Immature natural killer cell (primary cell): ENCODE measurements around the gene ZDHHC14. TPM values are rescaled to one million over a fixed set of nuclear protein-coding genes. Genes with fewer than 3 reads are reported as not detected.
"Not testable (repeated sequence)": the region's sequence is repeated elsewhere in the genome, so short reads cannot be mapped to it uniquely, and the experiment has no call there.

ENCODE experiments used
- DNase-seq, 3 donors: peaks; one replicate each; pipeline ENCODE4 v3.0.0; 2022; ENCODE audit warnings: mixed read lengths in 1 of 3
- H3K27ac Mint-ChIP-seq, 6 donors: one replicate each; pipeline ENCODE4 v1.8.0; 2020; ENCODE audit warnings: mixed read lengths in 6 of 6, mild to moderate bottlenecking in 5 of 6, inconsistent platforms in 4 of 6, moderate library complexity in 3 of 6
- H3K27me3 Mint-ChIP-seq, 3 donors: one replicate each; pipeline ENCODE4 v1.8.0; 2020 to 2021; ENCODE audit warnings: low read depth in 3 of 3, mild to moderate bottlenecking in 3 of 3, mixed read lengths in 3 of 3, moderate library complexity in 3 of 3, inconsistent platforms in 1 of 3
- H3K36me3 Mint-ChIP-seq, 3 donors: one replicate each; pipeline ENCODE4 v1.8.0; 2020; ENCODE audit warnings: mixed read lengths in 3 of 3, inconsistent platforms in 2 of 3, mild to moderate bottlenecking in 2 of 3
- H3K4me1 Mint-ChIP-seq, 2 donors: one replicate each; pipeline ENCODE4 v1.8.0; 2020; ENCODE audit warnings: inconsistent platforms in 2 of 2, mild to moderate bottlenecking in 2 of 2, mixed read lengths in 2 of 2, moderate library complexity in 1 of 2
- H3K4me3 Mint-ChIP-seq, 5 donors: one replicate each; pipeline ENCODE4 v1.8.0; 2020; ENCODE audit warnings: mild to moderate bottlenecking in 5 of 5, mixed read lengths in 5 of 5, inconsistent platforms in 3 of 5, moderate library complexity in 3 of 5
- H3K9me3 Mint-ChIP-seq, 6 donors: one replicate each; pipeline ENCODE4 v1.8.0; 2020; ENCODE audit warnings: mild to moderate bottlenecking in 6 of 6, mixed read lengths in 6 of 6, inconsistent platforms in 4 of 6, moderate library complexity in 3 of 6
- polyA plus RNA-seq, 3 donors: library from polyadenylated mRNA; unstranded; fragments of 300-500 nt; fragmentation: Illumina TruSeq; gene quantifications; one replicate each; pipeline ENCODE4 v1.2.3, GENCODE V29; 2021

Gene ZDHHC14
- 1 to 10 TPM; 3.1 to 4.2 (median 3.4) TPM for polyA plus RNA-seq

DNA sequence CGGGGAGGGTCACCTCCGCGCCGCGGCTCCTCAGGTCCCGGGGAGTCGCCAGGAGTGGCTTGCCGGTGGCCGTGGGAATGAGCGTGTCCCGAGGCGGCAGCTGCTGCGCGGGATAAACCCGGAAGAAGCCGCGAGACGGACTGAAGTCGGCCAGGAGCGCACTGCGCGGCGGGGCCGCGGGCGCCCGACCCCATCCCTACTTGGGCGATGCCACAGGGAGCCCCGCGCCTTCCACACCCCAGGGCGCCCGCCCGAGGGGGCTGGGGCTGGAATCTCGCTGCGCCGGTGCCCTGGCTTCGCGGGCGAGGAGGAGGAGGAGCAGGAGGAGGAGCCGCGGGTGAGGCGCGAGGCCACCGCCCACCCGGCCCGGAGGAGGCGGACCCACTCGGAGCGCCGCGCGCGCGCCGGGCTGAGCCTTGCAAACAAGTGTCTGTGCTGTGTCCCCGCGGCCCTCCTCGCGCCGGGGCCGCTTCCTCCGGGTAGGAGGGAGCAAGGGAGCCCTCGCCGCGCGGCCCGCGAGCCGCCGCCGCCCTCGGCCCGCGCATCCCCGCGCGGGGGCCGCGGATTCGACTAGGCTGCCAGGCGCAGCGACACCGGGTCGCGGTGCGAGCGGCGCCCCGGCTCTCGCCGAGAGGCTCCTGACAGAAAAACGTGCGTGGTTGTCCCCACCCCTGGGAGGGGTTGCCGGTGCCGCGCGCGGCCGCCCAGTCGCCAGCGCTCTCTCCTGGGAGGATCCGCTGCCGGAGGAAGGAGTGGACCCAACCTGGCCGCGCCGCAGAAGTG is at the start of gene ZDHHC14:
TSS of gene ZDHHC14 (plus strand) at position 412 of the 783 bp plus-strand sequence.
- peaks cover 0 to 9% (median 1%) of the 10 kb centered on the region in 3 donors for H3K27me3 Mint-ChIP-seq
- peak; percentile 86 to 88 (median 87) for DNase-seq
- peak within 1 kb of the TSS; percentile 88 to 93 (median 90) for H3K4me3 Mint-ChIP-seq
- peak within 1 kb of the TSS; percentile 82 to 90 (median 86) for H3K27ac Mint-ChIP-seq
- H3K9me3 Mint-ChIP-seq = no peaks in the 10 kb centered on the region
- H3K36me3 Mint-ChIP-seq = no peaks in the 10 kb centered on the region
- peaks cover 30 to 42% of the 10 kb centered on the region in 2 donors for H3K4me1 Mint-ChIP-seq

DNA sequence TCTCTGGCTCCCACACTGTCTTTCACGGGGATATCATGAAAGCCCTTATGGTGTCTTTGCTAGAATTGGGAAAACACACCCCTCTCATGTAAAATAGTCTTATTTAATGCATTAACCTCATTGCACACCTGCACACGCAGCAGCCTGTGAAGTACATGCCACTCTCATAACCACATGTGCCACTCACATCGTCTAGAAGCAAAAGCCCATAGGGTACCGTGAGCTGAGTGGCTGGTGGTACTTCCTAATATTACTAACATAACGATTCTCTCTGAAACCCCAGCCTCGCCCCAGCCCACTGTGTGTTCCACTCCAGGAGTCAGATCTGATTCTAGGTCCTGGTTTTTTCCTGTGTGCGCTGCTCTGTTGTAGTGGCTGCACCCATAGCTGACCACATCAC is 48.2 kb upstream of the ZDHHC14 start:
- H3K27me3 Mint-ChIP-seq = peaks cover 6 to 18% (median 9%) of the 10 kb centered on the region in 3 donors
- DNase-seq = no peak

DNA sequence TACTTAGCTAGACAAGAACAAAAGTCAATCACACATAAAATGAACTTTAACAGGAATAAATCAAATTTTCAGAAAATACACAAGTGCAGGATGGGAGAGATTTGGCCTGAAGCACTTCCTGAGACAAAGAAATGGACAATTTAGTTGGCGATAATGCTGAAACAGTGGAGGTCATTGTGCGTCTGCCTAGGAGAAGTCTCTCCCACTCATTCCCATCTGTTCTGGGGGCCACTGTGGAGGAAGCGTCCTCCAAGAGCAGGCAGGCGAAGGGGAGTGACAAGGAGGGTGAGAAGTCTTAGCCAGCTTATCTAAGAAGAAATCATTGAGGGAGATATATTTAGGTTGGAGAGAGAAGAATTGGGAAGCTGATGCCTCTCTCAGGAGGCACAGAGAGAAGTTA is 47.5 kb upstream of the ZDHHC14 start:
- Mint-ChIP-seq H3K4me3 (no peak overlapping the region), H3K36me3 (no peaks in the 10 kb centered on the region), H3K27ac (no peak overlapping the region), H3K4me1 (no peaks in the 10 kb centered on the region), H3K9me3 (no peaks in the 10 kb centered on the region), H3K27me3 (peaks cover 6 to 16% (median 9%) of the 10 kb centered on the region in 3 donors)
- no peak for DNase-seq

More for the DNA sequence above, 48.2 kb upstream of the ZDHHC14 start:
- no peak overlapping the region for H3K4me3 Mint-ChIP-seq
- no peaks in the 10 kb centered on the region for H3K36me3 Mint-ChIP-seq
- H3K9me3 Mint-ChIP-seq = no peaks in the 10 kb centered on the region
- H3K4me1 Mint-ChIP-seq = no peaks in the 10 kb centered on the region
- H3K27ac Mint-ChIP-seq = no peak overlapping the region

DNA sequence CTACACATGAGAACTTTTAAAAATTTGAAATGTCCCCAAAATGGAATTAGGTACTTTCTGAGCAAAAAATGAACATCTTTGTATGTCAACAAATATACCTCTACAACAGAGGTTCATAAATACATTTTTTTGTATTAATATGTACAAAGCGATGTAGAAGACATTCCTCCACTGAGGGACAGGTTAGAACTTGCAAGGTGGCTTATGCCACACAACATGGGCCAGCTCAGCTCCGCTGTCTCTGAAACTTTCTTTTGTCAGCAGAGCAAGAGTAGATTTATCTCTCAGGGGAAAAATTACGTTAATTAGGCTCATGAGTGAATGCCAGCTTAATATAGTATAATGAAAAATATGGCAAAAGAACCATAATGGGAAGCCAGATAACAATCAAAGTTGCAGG is 47.0 kb upstream of the ZDHHC14 start:
- Mint-ChIP-seq H3K4me1 (no peaks in the 10 kb centered on the region), H3K27ac (no peak overlapping the region), H3K36me3 (no peaks in the 10 kb centered on the region), H3K4me3 (no peak overlapping the region), H3K9me3 (no peaks in the 10 kb centered on the region), H3K27me3 (peaks cover 6 to 16% (median 9%) of the 10 kb centered on the region in 3 donors)
- DNase-seq = no peak

DNA sequence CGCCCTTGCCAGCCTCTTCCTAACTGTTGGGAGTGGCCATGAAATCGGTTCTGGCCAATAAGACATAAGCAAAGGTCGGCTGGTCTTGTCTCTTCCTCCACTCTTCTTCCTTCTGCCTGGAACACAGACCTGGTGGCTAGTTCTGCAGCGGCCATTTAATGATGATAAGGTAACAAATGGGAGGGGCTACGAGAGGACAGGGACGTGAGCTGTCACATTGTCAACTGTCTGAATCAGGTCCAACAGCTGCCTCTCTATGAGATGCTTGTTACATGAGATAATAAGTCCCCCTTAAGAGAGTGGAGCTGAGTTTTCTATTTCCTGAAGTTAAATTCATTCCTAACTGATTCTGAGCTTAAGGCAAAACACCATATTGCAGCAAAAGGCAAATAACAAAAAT is 45.2 kb upstream of the ZDHHC14 start:
- no peak overlapping the region for H3K27ac Mint-ChIP-seq

DNA sequence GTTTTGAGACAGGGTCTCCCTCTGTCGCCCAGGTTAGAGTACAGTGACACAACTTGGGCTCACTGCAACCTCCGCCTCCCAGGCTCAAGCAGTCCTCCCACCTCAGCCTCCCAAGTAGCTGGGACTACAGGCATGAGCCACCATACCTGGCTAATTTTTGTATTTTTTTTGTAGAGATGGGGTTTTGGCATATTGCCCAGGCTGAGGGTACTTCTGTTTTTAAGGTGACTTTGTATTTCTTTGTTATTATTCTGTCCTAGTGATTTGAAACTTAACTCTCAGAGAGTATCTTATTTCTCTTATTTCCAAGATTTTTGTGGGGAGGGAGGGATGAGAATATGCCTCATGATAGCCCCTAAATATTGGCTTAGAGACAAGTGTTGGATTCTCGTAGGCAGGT is 43.7 kb upstream of the ZDHHC14 start:
- H3K9me3 Mint-ChIP-seq, DNase-seq, H3K27ac Mint-ChIP-seq, H3K36me3 Mint-ChIP-seq, H3K4me3 Mint-ChIP-seq, H3K4me1 Mint-ChIP-seq: not testable (repeated sequence)
- H3K27me3 Mint-ChIP-seq = peaks cover 6 to 15% (median 10%) of the 10 kb centered on the region in 3 donors

More for the DNA sequence above, 45.2 kb upstream of the ZDHHC14 start:
- Mint-ChIP-seq H3K27me3 (peaks cover 5 to 15% (median 6%) of the 10 kb centered on the region in 3 donors), H3K4me1 (no peaks in the 10 kb centered on the region), H3K36me3 (no peaks in the 10 kb centered on the region), H3K4me3 (no peak overlapping the region), H3K9me3 (no peaks in the 10 kb centered on the region)
- no peak for DNase-seq

DNA sequence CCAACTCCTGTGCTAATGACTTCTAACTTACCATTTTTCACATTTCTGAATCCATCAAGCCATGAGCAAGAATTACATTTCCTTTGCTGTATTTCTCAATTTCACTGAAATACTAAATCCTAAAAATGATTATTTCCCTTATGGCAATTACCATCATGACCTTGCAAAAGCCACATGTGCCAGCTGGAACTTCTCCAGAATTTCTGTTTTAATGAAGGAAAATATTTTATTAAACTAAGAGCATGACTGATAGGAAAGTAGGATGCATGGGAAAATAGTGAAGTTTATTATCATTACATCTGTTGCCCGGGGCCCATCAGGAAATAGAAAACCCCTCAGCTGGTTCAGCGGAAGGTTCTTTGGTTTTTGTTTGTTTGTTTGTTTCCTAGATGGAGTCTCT is 43.2 kb upstream of the ZDHHC14 start:
- peaks cover 3 to 11% (median 10%) of the 10 kb centered on the region in 3 donors for H3K27me3 Mint-ChIP-seq
- no peaks in the 10 kb centered on the region for H3K9me3 Mint-ChIP-seq
- no peak overlapping the region for H3K4me3 Mint-ChIP-seq
- H3K36me3 Mint-ChIP-seq = no peaks in the 10 kb centered on the region
- no peaks in the 10 kb centered on the region for H3K4me1 Mint-ChIP-seq
- no peak for DNase-seq
- H3K27ac Mint-ChIP-seq = no peak overlapping the region

DNA sequence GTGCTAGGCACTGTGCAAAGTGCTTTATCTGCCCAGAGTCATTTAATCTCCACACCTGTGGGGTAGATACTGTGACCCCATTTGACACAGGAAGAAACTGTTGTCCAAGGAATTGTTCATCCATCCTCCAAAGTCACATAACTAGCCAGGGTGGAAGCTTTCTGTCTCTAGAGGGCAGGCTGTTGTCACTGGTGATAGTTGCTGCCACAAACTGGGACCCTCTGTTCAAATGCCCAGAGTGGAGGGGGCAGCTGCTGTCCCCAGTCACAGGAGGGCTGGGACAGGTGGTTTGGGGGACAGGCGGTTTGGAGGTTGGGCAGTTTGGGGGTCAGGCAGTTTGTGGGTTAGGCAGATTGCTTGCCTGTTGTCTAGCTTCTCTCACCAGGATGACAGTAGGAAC is 41.6 kb upstream of the ZDHHC14 start:
- H3K27ac Mint-ChIP-seq = no peak overlapping the region
- no peaks in the 10 kb centered on the region for H3K4me1 Mint-ChIP-seq
- H3K36me3 Mint-ChIP-seq = no peaks in the 10 kb centered on the region
- no peak for DNase-seq
- no peaks in the 10 kb centered on the region for H3K9me3 Mint-ChIP-seq
- peaks cover 4 to 10% (median 9%) of the 10 kb centered on the region in 3 donors for H3K27me3 Mint-ChIP-seq
- no peak overlapping the region for H3K4me3 Mint-ChIP-seq

DNA sequence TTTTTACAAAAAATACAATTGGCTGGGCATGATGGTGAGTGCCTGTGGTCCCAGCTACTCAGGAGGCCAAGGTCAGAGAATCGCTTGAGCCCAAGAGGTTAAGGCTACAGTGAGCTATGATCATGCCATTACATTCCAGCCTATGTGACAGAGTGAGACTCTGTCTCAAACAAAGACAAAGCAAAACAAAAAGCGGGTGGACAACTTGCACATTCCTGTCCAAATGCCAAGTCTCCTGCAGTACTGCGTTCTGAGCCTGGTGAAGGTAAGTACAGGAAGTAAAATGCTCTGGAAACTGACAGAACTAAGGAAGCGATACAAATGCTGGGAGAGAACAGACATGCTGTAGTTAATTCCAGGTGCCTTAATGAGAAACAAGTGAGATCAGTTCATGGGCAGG is 37.3 kb upstream of the ZDHHC14 start:
- H3K9me3 Mint-ChIP-seq = no peaks in the 10 kb centered on the region
- H3K4me1 Mint-ChIP-seq = no peaks in the 10 kb centered on the region
- no peak overlapping the region for H3K27ac Mint-ChIP-seq
- peaks cover 1 to 8% (median 5%) of the 10 kb centered on the region in 3 donors for H3K27me3 Mint-ChIP-seq
- no peaks in the 10 kb centered on the region for H3K36me3 Mint-ChIP-seq
- DNase-seq = no peak
- H3K4me3 Mint-ChIP-seq = no peak overlapping the region

DNA sequence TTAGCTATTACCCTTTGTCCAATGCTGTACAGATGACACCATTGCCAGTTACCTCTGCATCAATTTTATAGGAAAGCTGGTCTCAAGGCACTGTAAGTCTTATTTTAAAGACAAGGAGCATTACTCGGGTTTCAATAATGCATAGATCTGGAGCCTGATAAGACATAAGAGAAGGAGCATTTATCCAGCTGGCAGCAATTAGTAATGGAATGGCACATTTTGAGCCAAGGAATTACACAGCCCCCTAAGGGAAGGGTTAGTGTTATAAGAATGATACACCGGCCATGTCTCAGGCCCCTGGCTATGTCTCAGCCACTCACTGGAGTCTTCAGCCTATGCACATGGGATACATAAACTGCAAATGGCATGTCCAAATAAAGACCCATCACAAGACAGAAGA is 34.6 kb upstream of the ZDHHC14 start:
- Mint-ChIP-seq H3K4me1 (no peaks in the 10 kb centered on the region), H3K9me3 (no peaks in the 10 kb centered on the region), H3K36me3 (no peaks in the 10 kb centered on the region), H3K27ac (no peak overlapping the region), H3K4me3 (no peak overlapping the region), H3K27me3 (peaks cover 1 to 10% (median 3%) of the 10 kb centered on the region in 3 donors)
- DNase-seq = no peak

DNA sequence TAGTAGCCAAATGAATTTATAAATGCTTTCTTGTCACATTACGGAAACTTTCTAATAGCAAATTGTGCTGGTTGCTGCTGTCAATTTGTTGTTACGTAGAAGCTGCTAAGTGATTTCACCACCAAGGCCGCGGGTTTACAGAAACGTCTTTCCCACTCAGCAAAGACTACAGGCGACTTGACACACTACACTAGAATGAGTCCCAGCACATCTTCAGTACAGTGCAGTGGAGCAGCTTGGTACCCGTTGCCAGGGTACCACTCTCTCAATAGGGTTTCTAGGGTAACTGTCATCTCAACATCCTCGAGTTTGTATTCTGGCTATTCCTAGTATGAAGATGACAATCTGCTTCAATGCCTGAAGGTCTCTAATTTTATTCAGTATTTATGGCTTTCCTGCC is 22.7 kb upstream of the ZDHHC14 start:
- no peaks in the 10 kb centered on the region for H3K4me1 Mint-ChIP-seq
- H3K27me3 Mint-ChIP-seq = peaks cover 0 to 4% (median under 1%) of the 10 kb centered on the region in 3 donors
- no peaks in the 10 kb centered on the region for H3K9me3 Mint-ChIP-seq
- no peak overlapping the region for H3K4me3 Mint-ChIP-seq
- DNase-seq = no peak
- H3K27ac Mint-ChIP-seq = no peak overlapping the region
- no peaks in the 10 kb centered on the region for H3K36me3 Mint-ChIP-seq

DNA sequence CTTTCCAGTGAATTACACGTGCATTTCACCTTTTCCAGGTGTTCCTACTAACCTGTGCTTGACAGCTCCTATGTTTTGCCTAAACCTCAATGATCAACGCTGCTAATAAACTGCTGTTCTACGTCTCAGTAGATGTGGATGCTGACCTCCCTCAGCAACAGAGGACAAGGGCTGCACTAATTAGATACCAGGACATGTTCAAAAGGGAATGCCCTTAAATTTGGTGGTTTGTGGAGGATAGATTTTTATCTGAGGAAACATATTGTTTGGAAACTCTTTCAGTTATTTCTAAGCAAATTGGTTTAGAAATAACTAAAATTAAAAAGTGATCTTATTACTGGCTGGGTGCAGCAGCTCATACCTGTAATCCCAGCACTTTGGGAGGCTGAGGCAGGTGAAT is 19.1 kb upstream of the ZDHHC14 start:
- Mint-ChIP-seq H3K27me3 (peaks cover 0 to 7% (median 0%) of the 10 kb centered on the region in 3 donors), H3K4me1 (no peaks in the 10 kb centered on the region), H3K36me3 (no peaks in the 10 kb centered on the region), H3K27ac (no peak overlapping the region), H3K4me3 (no peak overlapping the region), H3K9me3 (no peaks in the 10 kb centered on the region)
- no peak for DNase-seq

DNA sequence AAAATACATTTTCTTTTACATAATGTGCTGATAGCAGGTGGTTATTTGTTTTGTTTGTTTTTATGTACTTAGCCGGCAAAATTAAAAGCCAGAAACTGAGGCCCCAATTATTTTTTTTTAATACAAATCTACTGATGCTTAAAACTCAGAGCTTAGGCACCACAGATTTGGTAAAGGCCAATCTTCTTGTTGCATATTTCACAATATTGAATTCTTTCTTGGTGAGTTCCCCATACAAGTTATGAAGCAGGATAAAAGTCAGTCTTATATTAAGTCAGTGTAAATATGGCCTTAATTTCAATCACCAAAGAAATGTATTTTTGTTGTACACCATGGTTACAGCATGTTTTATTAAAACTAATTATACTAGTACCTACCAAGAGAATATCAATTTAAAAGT is 16.3 kb upstream of the ZDHHC14 start:
- DNase-seq = no peak
- H3K4me1 Mint-ChIP-seq = peaks cover 0 to 2% of the 10 kb centered on the region in 2 donors
- H3K27ac Mint-ChIP-seq = no peak overlapping the region
- H3K9me3 Mint-ChIP-seq = no peaks in the 10 kb centered on the region
- peaks cover under 1 to 10% (median 6%) of the 10 kb centered on the region in 3 donors for H3K27me3 Mint-ChIP-seq
- H3K36me3 Mint-ChIP-seq = no peaks in the 10 kb centered on the region
- H3K4me3 Mint-ChIP-seq = no peak overlapping the region

DNA sequence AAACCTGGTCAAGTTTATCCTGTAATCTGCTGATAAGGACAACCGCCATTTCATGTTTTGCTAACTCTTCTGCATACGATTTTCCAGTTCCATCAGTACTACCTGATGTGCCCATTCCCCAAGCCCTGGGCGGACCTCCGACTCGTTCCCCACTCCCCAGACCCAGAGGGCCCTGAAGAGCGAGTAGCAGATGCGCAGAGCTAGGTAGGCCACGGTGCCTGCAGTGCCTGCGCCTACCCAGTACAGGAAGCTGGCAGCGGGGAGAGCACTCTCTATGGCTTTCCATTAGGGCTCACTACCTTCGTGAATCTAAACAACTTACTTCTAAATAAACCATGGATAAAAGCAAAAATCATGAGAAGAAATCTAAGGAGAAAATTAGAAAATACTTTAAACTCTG is 14.3 kb upstream of the ZDHHC14 start:
- Mint-ChIP-seq H3K4me3 (no peak overlapping the region), H3K36me3 (no peaks in the 10 kb centered on the region), H3K27ac (no peak overlapping the region), H3K27me3 (peaks cover 4 to 10% (median 7%) of the 10 kb centered on the region in 3 donors), H3K9me3 (no peaks in the 10 kb centered on the region), H3K4me1 (peaks cover 0 to 2% of the 10 kb centered on the region in 2 donors)
- no peak for DNase-seq
